ENCODE results near the gene KLC1.

The KLC1 gene

DNA sequence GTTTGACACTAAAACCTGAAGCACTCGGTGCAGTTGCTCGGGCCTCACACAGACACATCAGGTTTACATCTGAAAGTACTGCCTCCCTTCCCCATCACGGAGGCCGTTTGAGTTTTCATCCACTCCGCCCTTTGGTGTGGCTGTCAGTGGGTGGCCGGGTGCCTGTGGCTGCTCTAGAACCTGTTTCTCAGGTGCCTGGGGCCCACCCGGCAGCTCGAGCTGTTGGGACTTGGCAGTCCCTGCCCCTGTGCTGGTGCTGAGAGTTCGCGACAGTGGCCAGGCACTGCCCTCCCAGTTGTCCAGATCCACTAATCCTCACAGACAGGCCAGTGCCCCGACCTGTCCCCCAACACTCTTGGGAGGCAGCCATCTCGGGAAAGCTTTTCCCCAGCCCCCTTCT, 63.9 kb downstream of the KLC1 start:
- no peak for DNase-seq

DNA sequence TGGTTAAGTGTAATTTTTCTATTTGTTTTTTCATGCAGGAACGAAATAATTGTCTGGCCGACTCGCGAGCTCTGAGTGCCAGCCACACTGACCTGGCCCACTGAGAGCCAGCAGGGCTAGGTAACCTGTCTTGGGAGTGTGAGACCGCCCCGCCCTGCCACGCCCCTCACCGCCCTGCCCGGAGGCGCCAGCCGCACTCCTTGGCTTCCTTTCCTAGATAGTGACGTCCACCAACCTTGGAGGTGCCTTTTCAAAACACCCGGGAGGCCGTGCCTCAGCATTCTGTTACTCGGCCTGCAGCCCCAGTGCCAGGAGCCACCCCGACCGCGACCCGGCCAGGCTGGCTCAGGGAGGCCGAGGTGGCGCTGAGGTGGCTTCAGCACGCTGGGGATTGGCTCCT, 64.5 kb downstream of the KLC1 start:
- no peak for DNase-seq

DNA sequence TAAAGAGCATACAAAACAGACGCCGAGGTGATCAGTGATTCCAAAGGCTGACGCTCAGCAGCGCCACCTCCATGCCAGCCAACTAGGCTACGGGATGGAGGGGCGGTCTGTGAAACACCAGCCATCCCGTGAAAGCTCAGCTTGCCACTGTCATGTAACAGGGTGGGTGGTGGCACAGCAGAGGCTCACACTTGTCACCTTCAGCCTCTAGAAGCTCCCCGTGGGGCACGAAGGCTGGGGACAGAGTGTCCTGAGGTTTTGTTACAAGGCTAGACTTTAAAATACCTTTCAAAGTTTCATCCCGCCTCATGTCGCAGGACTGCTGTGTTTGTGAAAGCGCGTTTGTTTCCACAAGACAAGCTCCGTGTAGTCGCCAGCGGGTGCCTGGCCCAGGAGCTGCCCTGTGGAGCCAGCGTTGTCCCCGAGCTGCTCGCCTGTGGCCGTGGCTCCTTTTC, 65.6 kb downstream of the KLC1 start:
- no peak for DNase-seq

DNA sequence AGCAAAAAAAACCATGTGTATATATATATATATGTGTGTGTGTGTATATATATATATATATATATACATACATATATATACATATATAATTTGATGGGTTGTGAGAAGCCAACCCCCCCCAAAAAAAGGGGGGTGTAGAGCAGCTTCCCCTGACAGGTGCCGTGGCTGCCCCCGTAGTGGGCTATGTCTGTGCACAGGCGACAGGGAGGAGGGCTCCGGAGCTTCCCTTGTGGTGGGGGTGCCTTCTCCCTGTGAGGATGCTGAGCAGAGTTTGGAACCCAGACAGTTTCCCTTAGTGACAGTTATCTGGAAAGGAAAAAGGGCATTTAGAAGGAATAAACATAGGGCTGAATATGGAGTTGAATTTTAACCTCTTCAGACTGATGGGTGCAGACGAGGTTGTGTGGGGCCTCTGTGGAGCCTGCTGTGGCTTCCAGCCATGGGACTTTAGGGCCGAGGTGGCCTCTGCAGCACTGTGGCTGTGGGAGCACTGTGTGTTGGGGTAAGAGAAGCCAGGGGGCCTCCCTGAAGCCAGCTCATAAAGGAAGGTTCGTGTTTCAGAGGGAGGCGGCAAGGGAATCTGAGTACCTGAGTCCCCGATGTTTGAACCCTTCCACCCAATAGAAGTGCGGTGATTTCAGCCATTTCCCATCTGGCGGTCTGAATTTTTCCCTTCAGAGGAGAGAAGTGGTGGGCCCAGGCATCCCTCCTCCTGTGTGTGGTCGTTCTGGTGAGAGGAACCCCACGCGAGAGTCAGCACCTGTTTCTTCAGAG, 66.5 kb downstream of the KLC1 start:
- no peak for DNase-seq

DNA sequence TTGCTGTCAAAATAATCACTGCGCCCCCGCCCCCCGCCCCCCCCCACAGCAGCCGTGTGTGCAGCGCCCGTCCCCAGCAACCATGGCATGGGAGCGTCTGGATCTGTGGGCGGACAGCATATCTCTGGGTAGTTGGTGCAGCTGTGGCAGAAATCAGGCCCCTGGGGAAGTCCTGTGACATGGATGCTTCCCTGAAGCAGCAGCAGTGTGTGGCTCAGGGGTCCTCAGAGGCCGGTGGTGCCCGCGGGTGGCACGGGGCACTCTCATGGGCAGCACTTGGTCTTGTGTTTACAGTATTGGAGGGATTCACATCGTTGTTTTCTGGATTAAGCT, 67.0 kb downstream of the KLC1 start:
- DNase-seq: no peak

DNA sequence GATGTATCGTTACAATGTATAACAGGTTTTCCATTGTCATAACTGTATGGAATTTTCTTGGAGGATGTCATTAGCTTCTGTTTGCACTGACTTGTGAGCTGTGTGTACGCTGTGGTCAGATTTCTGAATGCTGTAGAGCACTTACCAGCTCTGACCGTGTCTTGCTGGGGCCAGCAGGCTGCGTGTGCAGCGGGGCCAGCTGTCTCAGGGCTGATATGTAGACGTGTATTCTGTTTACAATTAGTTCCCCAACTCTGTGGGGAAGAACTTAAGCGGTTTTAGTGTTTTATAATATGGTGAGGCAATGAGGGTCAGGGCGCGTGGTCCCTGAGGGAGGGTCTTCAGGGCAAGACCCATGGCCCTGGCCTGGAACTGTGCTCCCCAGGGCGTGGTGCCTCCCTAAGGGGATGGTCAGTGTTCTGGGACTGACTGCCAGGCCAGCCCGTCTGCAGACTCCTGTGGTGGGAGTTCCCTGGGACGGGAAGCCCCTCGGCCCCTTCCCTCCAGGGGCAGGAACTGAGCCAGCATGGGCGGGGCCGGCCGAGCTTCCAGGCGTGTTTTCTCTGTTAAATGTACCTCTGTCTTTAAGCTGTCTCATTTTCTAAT, 67.6 kb downstream of the KLC1 start:
- DNase-seq: no peak

DNA sequence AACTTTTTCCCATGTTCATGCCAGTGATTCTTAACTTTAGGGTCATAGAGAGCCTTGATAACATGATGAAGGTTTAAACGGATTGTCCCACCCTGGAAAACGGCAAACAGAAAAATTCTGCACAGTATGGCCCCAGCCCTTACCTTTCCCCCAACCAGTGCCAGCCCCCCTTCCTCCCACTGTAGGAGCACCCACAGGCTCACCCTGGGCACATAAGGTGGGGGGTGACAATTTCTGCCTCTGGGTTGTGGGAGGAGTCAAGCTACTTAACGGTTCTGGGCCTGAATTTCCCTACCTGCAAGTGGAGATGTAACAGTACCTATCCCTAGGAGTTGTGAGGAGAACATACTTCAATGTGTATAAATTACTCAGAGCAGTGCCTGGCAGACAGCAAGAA, 68.2 kb downstream of the KLC1 start:
- DNase-seq: no peak

DNA sequence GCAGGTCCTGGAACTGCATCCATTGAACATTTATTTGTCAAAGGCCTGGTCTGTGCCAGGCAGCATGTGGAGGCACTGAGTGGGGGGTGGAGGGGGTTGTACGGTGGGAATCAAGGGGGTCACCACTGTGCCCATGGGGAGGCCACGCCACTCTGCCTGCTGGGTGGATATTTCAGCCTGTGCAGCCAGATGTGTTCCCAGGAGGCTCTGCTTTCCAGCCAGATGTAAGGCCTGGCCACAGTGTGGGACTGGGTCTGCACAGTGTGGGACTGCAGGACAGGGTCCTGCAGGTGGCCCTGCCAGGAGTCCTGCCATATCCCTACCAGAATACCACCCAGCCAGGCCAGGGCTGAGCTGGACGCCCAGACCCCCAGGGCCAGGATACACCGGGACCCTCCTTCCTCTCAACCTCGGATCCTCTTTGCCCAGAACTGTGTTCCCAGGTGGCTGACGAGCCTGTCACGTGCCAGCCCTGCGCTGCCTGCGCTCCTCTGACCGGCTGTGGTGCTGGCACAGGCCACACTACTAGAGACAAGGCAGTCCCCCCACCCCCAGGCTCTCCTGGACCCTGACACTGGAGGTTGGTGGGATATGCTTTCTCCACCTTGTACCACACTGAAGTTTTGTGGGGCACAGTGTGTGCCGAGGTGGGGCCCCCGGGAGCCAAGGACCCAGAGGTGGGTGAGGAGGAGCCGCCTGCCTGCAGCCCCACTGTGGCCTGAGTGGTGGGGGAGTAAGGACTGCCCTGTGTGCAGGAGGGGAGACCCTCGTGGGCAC, 68.8 kb downstream of the KLC1 start:
- no peak for DNase-seq

DNA sequence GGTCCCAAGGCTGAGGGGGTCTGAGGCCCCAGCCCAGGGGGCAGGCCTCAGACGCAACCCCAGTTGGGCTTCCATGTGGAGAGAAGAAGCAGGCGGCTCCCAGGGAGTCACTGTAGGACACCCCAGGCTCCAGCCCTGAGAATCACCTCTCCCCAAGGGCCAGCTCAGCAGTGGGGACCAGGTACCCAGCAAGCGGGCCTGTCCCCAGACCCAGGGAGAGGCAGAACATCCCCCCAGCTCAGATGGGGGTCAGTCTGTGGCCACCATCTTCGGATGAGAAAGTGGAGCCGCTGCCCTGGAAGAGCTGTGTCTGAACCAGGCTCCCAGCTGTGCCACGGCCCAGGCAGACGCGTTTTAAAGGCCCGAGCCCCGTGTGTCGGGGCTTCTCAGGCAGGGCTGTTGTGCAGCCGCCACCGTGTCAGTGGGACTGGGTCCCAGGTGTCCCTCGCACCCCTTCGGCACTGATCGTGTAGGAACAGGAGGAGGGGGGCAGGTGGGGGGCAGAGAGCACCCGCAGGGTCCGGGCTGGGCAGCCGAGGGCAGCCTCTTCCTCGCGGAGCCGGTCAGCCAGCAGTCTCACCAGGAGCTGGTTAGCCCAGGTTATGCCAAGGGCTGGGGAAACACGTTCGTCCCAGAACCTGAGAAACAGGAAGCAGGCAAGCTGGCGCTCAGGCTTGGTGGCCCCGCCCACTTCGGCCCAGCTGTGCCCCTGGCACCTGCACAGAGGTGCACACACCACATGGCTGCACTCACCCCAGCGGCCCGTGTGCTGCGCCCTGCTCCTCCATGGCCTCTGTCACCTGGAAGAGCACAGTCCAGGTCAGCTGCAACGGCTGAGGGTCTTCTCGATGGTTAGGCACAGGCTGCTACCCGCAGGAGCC, 69.6 kb downstream of the KLC1 start:
- DNase-seq: no peak

DNA sequence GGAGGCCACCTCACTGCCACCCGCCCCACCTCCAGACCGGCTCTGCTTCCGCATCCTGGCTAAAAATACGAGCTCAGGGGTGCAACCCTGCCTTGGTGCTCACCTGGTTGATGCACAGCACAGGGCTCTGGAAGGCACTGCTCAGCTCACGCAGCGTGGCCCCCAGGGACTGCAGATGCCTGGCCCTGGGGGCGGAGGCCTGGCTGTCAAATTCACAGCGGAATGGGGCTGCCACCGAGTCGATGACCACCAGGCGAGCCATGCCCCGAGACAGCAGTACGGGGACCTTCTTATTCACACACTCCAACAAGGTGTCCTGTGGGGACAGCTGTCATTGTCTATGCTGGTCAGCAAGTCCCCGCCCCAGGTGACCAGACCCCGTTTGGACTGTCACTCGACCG, 70.2 kb downstream of the KLC1 start:
- DNase-seq: no peak

DNA sequence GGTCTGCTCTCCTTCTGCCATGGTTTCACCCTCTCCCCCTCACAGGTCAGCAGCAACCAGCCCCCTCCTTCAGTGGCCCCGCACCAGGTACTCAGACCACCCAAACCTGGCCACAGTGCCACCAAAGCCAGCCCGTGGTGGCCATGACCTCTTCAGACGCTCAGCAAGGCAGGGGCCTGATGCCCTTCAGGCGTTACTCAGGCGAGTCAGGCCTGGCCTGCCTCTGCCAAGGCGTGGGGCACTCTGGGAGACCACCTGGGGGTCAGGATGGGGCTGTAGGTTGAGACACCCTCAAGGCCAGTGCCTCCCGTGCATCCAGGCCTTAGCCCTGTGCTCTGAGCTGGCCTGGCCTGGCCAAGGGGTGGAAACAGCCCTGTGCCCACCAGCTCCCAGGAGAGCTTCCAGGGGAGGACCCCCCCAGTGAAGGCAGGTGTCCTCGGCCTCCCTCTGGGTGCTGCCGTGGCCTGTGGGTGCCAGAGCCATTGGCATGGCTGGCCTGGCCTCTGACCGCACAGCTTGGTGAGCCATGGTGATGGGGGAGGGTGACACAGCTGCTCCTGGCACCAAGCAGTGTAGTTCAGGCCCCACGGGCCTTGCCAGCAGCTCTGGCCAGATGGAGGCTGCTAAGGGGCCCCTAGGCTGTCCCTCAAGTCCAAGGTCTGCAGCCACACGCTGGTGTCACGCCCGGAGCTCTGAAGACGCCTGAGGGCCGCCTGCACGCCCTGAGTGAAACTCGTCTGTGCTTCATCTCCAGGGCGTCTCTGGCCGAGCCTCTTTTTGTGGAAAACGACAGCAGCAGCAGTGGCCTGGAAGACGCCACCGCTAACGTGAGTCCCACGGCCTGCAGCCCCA, 71.1 kb downstream of the KLC1 start:
- no peak for DNase-seq

DNA sequence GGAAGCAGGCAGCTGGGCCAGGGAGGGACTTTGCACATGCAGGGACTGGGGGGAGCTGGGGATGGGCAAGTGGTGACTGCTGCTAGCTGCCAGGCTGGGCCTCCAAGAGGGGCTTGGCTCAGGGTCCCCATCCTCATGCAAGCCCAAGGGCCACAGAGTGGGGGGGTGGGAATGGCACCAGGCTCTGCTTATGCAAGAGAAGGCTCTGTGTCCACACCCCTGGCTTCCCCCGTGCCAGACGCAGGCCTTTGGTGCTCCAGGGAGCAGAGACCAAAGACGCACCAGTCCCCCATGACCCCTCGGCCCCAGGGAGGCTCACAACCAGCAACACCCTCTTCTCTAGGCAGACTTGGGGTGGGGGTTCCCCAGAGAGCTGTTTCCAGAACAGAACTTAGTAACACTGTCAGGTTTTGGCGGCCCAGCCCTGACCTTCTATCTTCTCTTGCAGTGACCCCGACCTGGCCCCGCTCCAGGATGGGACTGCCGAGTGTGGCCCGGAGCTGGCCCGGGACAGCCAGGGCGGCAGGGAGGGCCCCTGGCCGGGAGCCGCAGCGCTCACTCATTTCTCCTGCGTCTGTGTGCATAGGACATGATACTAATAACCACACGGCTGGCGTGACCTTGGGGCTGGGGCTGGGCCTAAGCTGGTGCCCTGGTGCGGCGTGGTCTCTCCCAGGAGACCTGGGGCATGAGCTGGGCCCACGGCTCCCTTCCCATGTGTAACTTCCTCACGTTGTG, 71.9 kb downstream of the KLC1 start:
- no peak for DNase-seq

DNA sequence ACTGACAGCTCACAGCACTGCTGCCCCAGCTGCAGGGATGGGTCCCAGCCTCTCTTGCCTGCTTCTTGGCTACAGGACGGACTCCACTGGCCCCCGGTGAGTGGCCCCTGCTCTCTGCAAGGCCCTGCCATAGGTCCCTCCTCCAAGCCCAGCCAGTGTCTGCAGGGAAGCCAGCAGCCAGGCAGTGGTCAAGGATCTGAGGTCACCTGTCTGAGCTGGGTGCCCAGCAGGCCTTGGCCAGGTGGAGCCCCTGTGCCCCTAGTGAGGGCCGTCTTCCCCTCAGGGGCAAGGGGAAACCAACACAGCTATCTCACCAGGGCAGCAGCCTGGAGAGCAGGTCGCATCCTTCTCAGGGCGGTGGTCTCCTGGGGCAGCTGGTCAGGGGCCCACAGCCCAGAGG, 73.1 kb downstream of the KLC1 start:
- DNase-seq: no peak

DNA sequence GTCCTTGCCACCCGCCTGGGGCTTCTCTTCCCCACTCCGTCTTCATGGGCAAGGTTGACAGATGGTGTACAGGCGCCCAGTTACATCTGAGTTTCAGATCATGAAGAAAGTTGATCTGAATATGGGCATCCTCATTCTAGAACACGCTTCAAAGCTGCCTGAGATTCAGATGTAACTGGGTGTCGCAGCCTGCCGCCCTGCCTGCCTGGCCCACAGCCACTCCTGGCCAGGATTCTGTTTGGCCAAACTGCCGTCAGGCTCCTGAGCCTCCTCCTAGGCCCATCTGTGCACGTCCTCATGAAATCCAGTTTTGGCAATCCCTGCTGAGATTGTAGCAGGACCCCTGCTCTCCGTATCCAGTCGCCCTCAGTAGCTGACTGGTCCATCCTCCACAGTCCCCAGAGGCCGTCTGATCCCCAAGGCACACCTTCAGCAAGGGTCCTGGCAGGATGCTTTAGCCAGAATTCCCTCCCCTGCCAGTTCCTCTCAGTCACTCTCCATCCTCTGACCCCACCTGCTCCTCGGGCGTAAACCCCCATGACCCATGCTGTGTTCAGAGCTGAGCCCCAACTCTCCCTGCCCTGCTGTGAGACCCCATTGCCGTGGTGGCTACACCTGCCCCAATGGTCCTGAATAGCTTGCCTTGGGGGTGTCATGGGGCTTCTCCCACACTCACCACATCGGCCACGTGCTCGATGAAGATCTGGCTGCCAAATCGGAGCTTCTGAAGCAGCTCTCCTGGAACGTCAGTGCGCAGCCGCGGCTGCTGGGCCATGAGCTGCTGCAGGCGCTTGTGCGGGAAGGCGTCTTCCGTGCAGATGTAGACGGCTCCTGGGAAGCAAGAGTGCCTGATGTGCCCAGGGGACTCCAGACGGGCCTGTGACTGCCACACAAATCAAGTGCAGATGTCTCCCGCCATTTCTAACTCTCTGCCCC, 73.8 kb downstream of the KLC1 start:
- no peak for DNase-seq

DNA sequence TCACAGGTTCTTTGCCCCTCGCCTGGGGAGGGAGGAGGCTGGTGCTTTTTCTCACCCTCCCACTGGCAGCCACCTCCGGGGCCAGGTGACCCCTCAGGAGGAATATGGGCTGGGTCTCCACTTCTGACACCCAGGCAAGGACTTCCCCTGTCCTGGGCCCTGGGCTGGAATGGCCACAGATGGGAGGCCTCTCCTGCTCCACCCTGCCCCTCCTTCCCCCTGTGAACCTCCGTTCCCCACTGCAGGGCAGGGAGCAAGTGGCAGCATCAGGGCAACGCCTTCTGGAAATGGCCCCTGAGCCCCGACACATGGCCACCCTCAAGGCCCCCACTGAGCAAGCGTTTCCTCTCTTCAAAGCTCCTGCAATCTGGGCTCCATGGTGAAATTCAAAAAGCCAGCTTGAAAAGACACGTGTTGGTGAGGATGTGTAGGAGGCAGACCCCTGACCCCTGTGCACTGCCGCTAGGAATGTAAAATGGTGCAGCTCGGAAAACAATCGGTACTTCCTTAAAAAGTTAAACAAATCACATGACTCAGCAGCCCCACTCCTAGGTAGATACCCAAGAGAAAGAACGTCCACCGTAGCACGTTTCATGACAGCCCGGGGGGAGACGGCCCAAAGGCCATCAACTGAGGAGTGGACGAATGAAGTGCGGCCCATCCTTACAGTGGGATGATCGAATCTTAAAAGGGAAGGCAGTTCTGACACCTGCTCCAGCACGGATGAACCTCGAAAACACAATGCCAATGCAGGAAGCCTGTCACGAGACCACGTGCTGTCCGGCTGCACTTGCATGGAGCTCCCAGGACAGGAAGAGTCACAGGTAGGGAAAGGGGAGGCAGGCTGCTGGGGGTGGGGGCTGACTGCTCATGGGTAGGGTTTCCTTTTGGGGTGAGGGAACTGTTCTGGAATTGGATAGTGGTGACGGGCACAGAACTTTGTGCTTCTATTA, 74.7 kb downstream of the KLC1 start:
- DNase-seq: no peak

DNA sequence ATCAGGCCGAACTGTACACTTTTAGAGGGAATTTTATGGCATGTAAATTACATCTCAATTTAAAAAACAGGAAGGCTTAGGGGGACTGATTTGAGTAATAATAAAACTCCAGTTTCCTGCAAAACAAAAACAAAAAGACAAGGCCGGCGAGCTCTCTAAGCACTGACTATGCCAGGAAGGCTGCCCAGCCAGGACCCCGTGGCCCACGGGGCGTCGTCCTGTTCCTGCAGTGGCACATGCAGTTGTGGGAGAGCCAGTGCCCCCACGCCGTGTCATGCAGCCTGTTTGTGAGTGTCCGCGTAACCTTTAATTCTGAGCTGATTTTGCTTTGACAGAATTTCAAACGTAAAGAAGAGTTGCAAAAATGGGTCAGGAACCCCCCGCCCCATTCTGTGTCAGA, 75.7 kb downstream of the KLC1 start:
- DNase-seq: no peak

DNA sequence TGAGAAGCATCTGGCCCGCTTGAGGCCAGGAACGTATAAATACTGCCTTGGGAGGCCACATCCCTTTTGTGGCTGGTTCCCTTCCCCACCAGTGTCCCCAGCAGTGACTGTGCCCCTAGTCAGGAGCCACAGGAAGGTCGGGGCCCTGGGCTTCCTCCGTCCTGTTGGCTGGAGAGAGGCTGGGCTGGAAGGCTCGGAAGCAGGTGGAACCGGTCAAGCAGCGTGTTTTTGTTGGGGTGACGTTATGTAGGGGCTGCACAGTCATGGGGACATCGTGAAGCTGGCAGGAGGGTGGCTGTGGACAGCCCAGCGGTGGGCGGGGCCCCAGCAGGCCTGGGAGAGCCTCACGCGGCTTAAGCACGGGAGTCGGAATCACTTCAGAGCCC, 76.1 kb downstream of the KLC1 start:
- DNase-seq: no peak

DNA sequence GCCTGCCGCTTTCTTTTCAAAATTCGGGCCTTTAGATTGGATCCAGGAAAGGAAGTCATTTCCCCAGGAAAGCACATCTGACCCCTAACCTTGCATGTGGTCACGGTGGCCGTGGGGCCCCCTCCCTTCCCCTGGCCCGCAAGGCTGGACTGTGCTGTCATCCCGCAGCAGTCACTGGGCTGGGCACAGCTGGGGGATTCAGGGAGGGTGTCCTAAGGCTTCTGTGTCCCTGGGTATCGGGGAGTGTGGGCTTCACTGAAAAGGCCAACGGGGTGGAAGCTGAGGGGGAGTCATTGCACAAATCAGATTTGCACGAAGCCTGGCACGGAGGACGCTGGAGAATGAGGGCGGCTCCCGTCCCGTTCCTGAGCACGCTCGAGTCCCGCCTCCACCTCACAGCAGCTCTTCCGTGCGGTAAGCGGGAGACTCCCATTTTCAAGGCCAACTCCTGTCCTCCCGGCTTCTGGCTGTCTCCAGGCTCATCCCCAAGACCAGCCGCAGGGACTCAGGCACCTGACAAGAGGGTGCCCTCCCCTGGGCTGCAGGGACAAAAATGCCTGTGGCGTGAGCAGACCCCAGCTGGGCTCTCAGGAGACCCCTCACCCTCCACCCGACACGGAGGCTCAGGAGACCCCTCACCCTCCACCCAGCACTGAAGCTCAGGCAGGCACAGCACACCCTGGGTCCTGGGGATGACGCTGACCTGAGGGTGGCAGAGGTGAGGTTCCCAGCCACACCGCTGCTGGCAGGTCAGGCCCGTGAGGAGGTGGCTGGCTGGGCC, 76.7 kb downstream of the KLC1 start:
- no peak for DNase-seq

Data from effector CD8-positive, alpha-beta T cell (primary cell).